HG03575 (cell line): ENCODE data around the gene MMP23B.

ENCODE experiments used
- ATAC-seq: cut with Tn5 transposase; IDR thresholded peaks from one replicate; pipeline ENCODE4 v1.9.1; 2021; ENCODE audit not compliant: unreplicated experiment, insufficient number of reproducible peaks, low FRiP score; ENCODE audit errors: extremely low read depth

MMP23B gene

DNA sequence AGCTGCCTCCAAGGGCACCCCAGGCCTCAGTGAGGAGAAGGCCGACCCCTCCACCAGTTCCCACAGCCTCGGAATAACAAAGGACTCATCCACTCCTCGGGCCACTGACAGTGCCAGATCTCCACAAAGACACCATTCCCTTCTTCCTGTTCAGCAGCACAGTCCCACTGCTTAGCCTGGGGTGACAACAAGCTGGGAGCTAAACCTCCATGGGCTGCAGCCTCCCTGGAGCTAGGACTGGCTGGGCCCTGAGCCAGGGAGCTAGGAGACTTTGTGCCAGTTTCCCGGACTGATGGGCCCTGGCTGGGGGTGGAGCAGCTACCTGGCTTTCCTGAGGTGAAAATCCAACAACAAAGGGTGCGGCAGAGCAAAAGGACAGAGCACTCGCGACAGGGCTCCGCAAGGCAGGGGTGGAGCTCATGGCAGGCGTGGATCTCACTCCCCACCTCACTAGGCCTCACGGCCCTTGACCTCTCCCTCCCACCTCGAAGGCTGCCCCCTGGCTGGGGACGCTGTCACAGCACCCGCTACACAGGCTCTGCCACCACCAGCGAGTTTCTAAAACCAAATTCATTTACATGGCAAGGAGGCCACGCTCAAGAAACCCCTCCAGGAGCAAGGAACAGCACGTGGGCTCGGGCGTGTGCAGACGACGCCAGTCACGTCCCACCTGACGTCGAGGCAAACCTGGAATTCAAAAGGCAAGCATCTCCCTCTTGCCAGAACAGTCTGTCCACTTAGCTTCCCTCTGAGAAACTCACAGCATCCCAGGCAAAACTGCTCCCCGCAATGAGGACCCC is 46.8 kb downstream of the MMP23B start:
- ATAC-seq, result no peak

DNA sequence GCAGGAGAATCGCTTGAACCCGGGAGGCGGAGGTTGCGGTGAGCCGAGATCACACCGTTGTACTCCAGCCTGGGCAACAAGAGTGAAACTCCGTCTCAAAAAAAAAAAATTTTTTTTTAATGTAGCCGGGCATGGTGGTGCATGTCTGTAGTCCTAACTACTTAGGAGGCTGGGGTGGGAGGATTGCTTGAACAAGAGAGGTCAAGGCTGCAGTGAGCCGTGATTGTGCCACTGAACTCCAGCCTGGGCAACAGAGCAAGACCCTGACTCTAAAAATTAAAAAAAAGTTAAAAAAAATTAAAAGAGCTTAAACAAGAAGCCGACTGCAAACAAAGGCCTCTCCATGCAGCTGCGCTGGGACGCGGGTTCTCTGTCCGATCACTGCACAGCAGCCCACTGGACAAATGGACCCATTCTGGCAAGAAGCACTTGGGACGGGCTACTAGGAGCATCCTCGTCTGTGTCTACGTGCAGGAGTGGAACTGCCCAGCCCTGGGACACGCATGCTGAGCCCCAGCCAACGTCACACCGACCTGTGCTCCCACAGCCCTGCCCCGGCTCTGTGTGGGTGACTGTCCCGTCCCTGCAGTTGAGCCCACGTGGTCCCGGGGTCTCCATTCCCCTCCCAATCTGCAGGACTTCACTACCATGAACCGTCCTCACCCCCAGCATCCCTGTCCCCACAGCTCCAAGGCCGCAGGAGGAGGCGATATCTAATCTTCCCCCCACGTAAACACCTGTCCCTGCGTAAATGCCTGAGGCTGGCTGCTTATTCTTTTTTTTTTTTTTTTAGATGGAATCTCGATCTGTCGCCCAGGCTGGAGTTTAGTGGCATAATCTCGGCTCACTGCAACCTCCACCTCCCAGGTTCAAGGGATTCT is 48.3 kb downstream of the MMP23B start:
- no peak for ATAC-seq

DNA sequence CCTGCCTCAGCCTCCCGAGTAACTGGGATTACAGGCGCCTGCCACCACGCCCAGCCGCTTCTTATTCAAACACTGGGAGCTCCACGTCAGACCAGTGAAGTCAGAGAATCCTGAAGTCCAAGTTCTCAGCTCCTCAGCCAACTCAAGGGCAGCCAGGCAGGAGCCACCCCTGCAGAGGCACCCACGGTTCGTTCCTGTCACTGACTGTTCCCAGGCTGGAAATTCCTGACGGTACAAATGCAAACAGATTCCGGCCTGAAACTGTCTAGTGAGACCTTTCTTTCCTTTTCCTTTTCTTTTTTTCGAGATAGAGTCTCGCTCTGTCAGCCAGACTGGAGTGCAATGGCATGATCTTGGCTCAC is 48.9 kb downstream of the MMP23B start:
- no peak for ATAC-seq

DNA sequence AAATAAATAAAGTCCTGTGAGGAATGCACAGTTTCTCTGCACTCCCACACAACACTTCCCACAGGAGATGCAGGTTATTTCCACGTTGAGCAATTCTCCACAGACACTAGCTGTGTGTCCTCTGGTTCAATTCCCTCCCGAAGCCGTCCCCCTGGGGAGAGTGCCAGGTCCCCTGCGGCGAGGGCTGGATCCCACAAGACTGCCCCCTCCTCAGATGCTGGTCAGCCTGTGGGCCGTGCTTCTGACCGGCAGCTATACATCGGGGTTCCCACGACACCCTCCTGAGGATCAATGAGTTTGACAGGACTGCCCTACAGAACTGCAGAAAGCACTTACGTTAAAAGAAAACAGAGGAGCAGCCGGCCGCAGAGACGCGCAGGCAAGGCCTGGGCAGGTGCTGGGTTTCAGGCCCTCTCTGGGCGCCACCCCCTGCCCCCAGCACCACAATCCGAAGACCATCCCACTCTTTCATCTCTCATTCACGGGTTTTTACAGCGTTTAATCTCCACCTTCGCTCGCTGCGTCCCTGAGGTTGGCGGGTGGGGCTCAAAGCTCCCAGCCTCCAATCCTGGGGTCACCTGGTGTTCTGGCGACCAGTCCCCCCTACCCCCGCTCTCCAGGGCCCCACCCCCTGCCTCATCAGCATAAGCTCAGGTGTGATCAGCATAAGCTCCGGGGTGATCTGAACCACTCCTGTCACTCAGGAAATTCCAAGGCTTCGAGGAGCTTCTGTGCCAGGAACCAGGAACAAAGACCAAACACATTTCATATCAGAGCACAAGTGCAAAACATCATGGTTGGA is 51.3 kb downstream of the MMP23B start:
- ATAC-seq, result no peak
